ENCODE results near the gene LMCD1.

LMCD1 gene

GRCh38 chr3:8608041-8608790 lies 106.6 kb downstream of the LMCD1 start:
- no peak for DNase-seq (ENCODE audit: extremely low read depth in 1 of 2, low read depth in 1 of 2)

- no peak for DNase-seq (ENCODE audit: extremely low read depth in 1 of 2, low read depth in 1 of 2)
Measured at GRCh38 chr3:8608791-8609467, 107.3 kb downstream of the LMCD1 start.

GRCh38 chr3:8610951-8611350 lies 109.3 kb downstream of the LMCD1 start:
- DNase-seq (ENCODE audit: extremely low read depth in 1 of 2, low read depth in 1 of 2), result no peak

DNA sequence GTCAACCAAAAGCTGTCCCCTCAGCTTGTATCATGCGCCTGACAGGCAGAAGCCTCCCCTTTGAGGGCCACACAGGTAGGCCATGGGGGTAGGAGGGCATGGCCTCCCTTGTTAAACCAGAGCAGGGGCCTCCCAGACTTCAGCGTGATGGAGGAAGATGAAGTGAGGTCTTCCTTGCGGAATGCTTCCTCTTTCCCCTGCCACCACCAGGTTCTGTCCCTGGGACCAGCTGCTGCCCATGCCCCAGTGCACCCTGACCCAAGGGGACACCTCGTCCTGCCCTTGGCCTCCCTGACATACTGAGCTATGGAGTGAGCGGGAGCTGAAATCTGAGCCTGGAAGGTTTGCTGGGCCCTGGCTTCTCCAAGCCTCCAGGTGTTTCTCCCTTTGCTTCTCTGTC lies 116.3 kb downstream of the LMCD1 start:
- DNase-seq (ENCODE audit: extremely low read depth in 1 of 2, low read depth in 1 of 2), result no peak

DNA sequence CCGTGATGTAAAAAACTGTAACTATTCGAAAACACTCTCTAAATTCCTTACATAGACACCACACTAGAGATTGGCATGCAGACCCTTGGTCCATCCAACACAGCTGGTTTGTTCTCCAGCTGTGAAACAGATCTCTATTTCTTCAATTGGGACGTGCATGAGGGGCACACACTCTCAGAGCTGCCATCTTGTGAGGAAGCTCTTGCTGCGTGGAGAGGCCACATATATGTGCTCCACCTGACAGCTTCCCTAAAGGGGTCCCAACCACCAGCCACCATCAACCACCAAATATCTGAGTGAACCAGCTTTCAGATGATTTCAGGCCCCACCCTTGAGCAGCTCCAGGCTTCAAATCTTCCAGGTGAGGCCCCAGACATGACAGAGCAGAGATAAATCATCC lies 117.3 kb downstream of the LMCD1 start:
- DNase-seq (ENCODE audit: extremely low read depth in 1 of 2, low read depth in 1 of 2), result no peak

- DNase-seq (ENCODE audit: extremely low read depth in 1 of 2, low read depth in 1 of 2), result no peak
Measured at GRCh38 chr3:8619548-8619947, 117.9 kb downstream of the LMCD1 start.

DNA sequence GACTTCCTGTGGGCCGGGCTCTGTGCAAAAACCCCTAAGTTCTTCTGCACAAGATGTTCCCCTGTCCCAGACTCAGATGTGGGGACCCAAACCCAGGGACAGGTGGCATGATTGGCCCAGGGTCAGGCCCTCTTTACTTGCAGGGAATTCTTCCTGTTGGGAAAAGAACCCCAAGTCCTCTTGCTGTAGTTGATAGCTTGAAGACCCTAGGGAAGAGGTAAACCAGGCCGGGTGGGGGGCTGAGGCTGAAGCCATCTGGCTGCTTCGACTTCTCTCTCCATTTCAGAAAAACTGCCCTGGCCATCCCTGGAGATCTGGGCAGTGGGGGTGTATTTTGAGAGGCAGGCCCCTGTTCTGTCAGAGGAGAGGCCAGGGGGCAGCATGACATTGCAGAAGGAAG lies 119.5 kb downstream of the LMCD1 start:
- DNase-seq (ENCODE audit: extremely low read depth in 1 of 2, low read depth in 1 of 2), result no peak

DNA sequence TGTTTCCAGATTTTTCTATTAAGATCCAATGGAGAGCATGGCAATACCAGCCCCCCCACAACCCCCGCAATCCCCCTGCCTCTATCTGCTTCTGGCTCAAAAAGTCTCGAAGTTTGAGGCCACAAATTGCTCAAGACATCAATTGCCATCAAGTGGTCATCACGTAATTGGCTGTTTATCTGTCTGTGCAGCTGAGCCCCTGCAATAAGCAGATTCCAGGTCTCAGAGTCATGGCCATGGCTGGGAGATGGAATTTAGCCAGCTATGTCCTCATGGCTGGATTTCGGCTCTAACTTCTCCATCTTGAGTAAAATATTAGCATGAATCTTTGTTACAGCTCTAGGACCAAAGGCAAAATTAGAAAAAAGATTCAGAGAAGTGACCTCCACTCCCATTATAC lies 120.2 kb downstream of the LMCD1 start:
- no peak for DNase-seq (ENCODE audit: extremely low read depth in 1 of 2, low read depth in 1 of 2)

DNA sequence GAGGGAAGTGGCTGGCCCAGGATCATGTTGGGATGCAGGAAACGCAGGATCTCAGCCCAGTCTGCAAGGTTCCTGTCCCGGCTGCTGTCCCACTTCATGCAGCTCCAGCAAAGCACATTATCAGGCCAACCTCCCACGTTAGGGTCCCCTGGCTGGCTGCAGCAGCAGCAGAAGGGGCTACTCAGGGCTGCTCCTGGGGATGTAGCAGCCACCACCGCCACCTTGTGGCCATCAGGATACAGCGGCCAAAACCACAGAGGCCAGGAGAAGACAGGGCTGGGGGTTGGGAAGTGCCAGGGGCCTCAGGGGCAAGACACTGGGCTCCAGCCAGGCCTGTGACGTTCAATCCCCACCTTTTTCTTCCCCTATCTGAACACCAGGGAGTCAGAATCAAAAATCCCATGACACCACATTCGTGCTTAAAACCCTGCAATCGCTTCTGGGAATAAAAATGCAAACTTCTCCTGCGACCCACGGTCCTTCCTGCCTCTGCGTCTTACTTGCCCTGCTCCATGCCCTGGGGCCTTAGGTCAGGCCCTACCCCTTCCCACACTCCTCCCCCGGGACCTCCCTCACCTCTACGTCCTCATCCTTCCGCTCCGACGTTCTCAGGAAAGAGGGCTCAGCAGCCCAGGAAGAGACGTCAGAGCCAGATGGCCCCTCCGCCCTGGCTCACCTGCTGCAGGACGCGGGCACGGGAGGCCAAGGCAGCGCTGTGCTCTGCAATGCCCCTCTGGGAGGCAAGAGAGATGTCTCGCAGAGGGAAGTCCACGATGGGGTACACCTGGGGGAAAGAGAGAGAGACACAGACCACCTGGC lies 121.5 kb downstream of the LMCD1 start:
- DNase-seq (ENCODE audit: extremely low read depth in 1 of 2, low read depth in 1 of 2), result peak; percentile 4 to 13

DNA sequence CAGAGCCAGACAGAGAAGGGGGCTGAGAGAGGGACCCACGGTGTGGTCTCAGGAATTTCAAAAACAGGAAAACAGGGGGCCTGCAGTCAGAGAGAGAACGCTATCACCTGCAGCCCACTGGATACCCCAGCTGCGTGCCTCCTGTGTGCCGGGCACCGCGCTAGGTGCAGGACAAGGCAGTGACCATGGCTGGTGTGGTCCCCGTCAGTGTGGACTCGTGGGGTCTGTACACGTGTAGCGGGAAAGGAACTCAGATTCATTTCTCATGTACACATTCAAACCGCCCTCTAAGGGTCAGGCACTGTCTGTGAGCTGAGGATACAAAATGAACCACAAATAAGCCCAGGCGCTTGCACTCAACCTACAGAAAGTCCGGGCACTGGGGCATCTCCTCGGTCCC lies 122.1 kb downstream of the LMCD1 start:
- DNase-seq (ENCODE audit: extremely low read depth in 1 of 2, low read depth in 1 of 2), result no peak

All from stimulated activated CD8-positive, alpha-beta memory T cell treated with anti-CD3 and anti-CD28 coated beads, Interleukin-7, amount 100 ng/mL, for 48 hours (primary cell).